22Rv1 (cell line): ENCODE results near the gene PDRG1.
A peak's percentile ranks its signal among the peaks of the same experiment; 100 is the strongest.

Experiments used
- CTCF ChIP-seq: fragments of 450-650 bp; IDR thresholded peaks from 2 replicates; pipeline ENCODE4 v1.5.1; 2017; ENCODE audit warnings: mild to moderate bottlenecking
- ZFX ChIP-seq: fragments of 450-650 bp; IDR thresholded peaks from 2 replicates; pipeline ENCODE4 v1.6.1; 2017; ENCODE audit warnings: antibody characterized with exemption, borderline replicate concordance

GRCh38 chr20:31951530-31952453 is at the start of gene PDRG1:
- peak; percentile 98 for TF ChIP-seq CTCF
- no peak for TF ChIP-seq ZFX
